Endodermal cell (in vitro differentiated cells): ENCODE results near the gene AWAT1. TPM values are rescaled to one million over a fixed set of nuclear protein-coding genes. Genes with fewer than 3 reads are reported as not detected.

ENCODE experiments used
- DNase-seq: peaks from one replicate; pipeline ENCODE4 v3.0.0-alpha.2; 2017
- H3K27ac ChIP-seq: 2 replicates; pipeline ENCODE4 v1.5.1; 2013; ENCODE audit warnings: mild to moderate bottlenecking, low read depth, low read length, moderate library complexity
- H3K27me3 ChIP-seq: 2 replicates; pipeline ENCODE4 v1.6.1; 2013; ENCODE audit warnings: mild to moderate bottlenecking, low read length, moderate library complexity; ENCODE audit not compliant: insufficient read depth, control insufficient read depth, poor library complexity, severe bottlenecking
- H3K36me3 ChIP-seq: 2 replicates; pipeline ENCODE4 v1.7.0; 2013; ENCODE audit warnings: mild to moderate bottlenecking, low read length, moderate library complexity; ENCODE audit not compliant: control insufficient read depth, insufficient read depth
- H3K4me1 ChIP-seq: one replicate; pipeline ENCODE4 v1.7.0; 2013; ENCODE audit warnings: low read length; ENCODE audit not compliant: control insufficient read depth, insufficient read depth
- H3K4me3 ChIP-seq: 2 replicates; pipeline ENCODE4 v1.5.1; 2013; ENCODE audit warnings: mild to moderate bottlenecking, low read length, moderate library complexity
- H3K9ac ChIP-seq: 2 replicates; pipeline ENCODE4 v1.6.1; 2013; ENCODE audit warnings: mild to moderate bottlenecking, low read length, moderate library complexity; ENCODE audit not compliant: poor library complexity, severe bottlenecking; ENCODE audit errors: extremely low read depth
- H3K9me3 ChIP-seq: 2 replicates; pipeline ENCODE4 v1.6.1; 2013; ENCODE audit warnings: mild to moderate bottlenecking, low read length, moderate library complexity; ENCODE audit not compliant: control insufficient read depth
- H3K27ac Mint-ChIP-seq: 2 replicates; pipeline ENCODE4 v1.8.0; 2020; ENCODE audit warnings: mixed read lengths
- H3K27me3 Mint-ChIP-seq: 2 replicates; pipeline ENCODE4 v1.8.0; 2021; ENCODE audit warnings: mild to moderate bottlenecking, mixed read lengths; ENCODE audit not compliant: insufficient read depth
- H3K36me3 Mint-ChIP-seq: 2 replicates; pipeline ENCODE4 v1.8.0; 2020; ENCODE audit warnings: low read depth, mixed read lengths
- H3K4me1 Mint-ChIP-seq: 2 replicates; pipeline ENCODE4 v1.8.0; 2020; ENCODE audit warnings: mixed read lengths
- H3K4me3 Mint-ChIP-seq: 2 replicates; pipeline ENCODE4 v1.8.0; 2020; ENCODE audit warnings: mild to moderate bottlenecking, moderate library complexity, mixed read lengths
- H3K9me3 Mint-ChIP-seq: 2 replicates; pipeline ENCODE4 v1.8.0; 2020; ENCODE audit warnings: mild to moderate bottlenecking, mixed read lengths
- WGBS, 2 experiments: methylation state at CpG; one replicate each; pipeline versions ENCODE4 v1.1.5 to v1.1.7; 2013; ENCODE audit warnings: missing lambda C conversion rate in 2 of 2, mixed read lengths in 1 of 2; ENCODE audit not compliant: insufficient coverage in 1 of 2, insufficient read length in 1 of 2; 5-methylcytosine and 5-hydroxymethylcytosine counted together
- total RNA-seq, 2 donors: library from RNA; stranded (reverse); fragmentation: NEBNext Ultra II Directional in 1 of 2; extraction: Animal tissue kit (Norgen Biotek cat#: 25700) in 1 of 2; gene quantifications; 2 replicates in 1 of 2; 3 replicates in 1 of 2; pipeline ENCODE4 v1.2.1, GENCODE V29; 2021
- TF ChIP-seq, protein P1 (sequence below): fragments of 200-600 bp; sonication (generic); conservative IDR thresholded peaks from 2 replicates; pipeline ENCODE4 v1.5.0; 2021; ENCODE audit warnings: antibody characterized with exemption, mild to moderate bottlenecking

The AWAT1 gene
- total RNA-seq, 2 donors from 2014 or later: not detected

DNA sequence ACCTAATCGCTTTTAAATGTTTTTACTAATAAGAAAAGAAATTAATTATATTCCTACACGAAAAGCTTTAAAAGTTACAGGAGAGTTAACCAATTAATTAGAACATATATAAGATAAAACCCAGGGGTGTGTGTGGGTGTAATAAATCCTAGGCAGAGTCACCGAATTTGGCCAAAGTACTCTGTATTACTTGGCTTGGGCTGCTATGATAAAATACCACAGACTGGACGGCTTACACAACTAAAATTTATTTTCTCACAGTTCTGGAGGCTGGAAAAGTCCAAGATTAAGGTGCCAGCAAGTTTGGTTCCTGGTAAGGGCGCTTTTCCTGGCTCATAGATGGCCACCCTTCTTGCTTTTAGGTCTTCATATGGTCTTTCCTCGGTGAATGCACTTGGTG is 10.4 kb downstream of the AWAT1 start:
- no peak overlapping the region for H3K27ac ChIP-seq
- no peaks in the 10 kb centered on the region for H3K36me3 ChIP-seq
- no peaks in the 10 kb centered on the region for H3K4me1 ChIP-seq
- no peak for DNase-seq
- no peak overlapping the region for H3K4me3 ChIP-seq
- TF ChIP-seq, protein P1, sequence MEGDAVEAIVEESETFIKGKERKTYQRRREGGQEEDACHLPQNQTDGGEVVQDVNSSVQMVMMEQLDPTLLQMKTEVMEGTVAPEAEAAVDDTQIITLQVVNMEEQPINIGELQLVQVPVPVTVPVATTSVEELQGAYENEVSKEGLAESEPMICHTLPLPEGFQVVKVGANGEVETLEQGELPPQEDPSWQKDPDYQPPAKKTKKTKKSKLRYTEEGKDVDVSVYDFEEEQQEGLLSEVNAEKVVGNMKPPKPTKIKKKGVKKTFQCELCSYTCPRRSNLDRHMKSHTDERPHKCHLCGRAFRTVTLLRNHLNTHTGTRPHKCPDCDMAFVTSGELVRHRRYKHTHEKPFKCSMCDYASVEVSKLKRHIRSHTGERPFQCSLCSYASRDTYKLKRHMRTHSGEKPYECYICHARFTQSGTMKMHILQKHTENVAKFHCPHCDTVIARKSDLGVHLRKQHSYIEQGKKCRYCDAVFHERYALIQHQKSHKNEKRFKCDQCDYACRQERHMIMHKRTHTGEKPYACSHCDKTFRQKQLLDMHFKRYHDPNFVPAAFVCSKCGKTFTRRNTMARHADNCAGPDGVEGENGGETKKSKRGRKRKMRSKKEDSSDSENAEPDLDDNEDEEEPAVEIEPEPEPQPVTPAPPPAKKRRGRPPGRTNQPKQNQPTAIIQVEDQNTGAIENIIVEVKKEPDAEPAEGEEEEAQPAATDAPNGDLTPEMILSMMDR: no peak
- peaks cover 39% of the 10 kb centered on the region for H3K9me3 Mint-ChIP-seq
- H3K9ac ChIP-seq: no peak overlapping the region
- WGBS, 2 experiments: 94% methylated on average over 3 of the region's 6 CpGs; no CpG with 5 or more reads in 1 of the 2 experiments
- H3K4me3 Mint-ChIP-seq: no peak overlapping the region
- H3K27ac Mint-ChIP-seq: no peak overlapping the region
- no peaks in the 10 kb centered on the region for H3K36me3 Mint-ChIP-seq
- H3K9me3 ChIP-seq: no peaks in the 10 kb centered on the region
- peaks cover 6% of the 10 kb centered on the region for H3K4me1 Mint-ChIP-seq
- H3K27me3 Mint-ChIP-seq: no peaks in the 10 kb centered on the region
- no peaks in the 10 kb centered on the region for H3K27me3 ChIP-seq

DNA sequence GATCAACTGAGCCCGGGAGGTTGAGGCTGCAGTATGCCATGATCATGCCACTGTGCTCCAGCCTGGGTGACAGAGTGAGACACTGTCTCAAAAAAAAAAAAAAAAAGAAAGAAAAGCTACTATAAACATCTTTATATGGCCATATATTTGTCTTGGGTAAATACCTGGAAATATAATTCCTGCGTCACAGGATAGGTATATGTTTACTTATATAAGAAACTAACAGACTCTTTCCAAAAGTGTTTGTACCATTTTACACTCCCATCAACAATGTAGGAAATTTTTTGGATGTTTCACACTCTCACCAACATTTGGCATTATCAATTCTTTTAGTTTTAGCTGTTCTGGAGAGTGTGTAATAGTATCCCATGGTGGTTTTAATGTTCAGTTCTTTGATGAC is 12.8 kb downstream of the AWAT1 start:
- Histone ChIP-seq H3K36me3 (no peaks in the 10 kb centered on the region), H3K9me3 (no peaks in the 10 kb centered on the region), H3K4me3 (no peak overlapping the region), H3K27ac (no peak overlapping the region), H3K27me3 (no peaks in the 10 kb centered on the region), H3K4me1 (no peaks in the 10 kb centered on the region), H3K9ac (no peak overlapping the region)
- Mint-ChIP-seq H3K4me1 (peaks cover 8% of the 10 kb centered on the region), H3K27me3 (no peaks in the 10 kb centered on the region), H3K9me3 (peaks cover 50% of the 10 kb centered on the region), H3K4me3 (no peak overlapping the region), H3K36me3 (no peaks in the 10 kb centered on the region), H3K27ac (no peak overlapping the region)
- TF ChIP-seq, protein P1: no peak
- DNase-seq: no peak
- 86% methylated on average over 1 of the region's 2 CpGs; no CpG with 5 or more reads in 1 of the 2 experiments for WGBS, 2 experiments

GRCh38 chrX:70252491-70252890 is 18.0 kb downstream of the AWAT1 start:
- TF ChIP-seq, protein P1: no peak
- no peaks in the 10 kb centered on the region for H3K27me3 Mint-ChIP-seq
- H3K27ac Mint-ChIP-seq: no peak overlapping the region
- 89 to 100% methylated on average over 1 to 2 of the region's 2 CpGs for WGBS, 2 experiments
- DNase-seq: no peak
- Histone ChIP-seq H3K27me3 (no peaks in the 10 kb centered on the region), H3K9ac (no peak overlapping the region), H3K36me3 (no peaks in the 10 kb centered on the region), H3K4me1 (peaks cover 2% of the 10 kb centered on the region), H3K4me3 (no peak overlapping the region), H3K27ac (no peak overlapping the region), H3K9me3 (no peaks in the 10 kb centered on the region)
- no peak overlapping the region for H3K4me3 Mint-ChIP-seq
- H3K9me3 Mint-ChIP-seq: peaks cover 63% of the 10 kb centered on the region
- H3K4me1 Mint-ChIP-seq: peaks cover 25% of the 10 kb centered on the region
- H3K36me3 Mint-ChIP-seq: no peaks in the 10 kb centered on the region
